Measurements from ENCODE around the gene RCL1. TPM values are rescaled to one million over a fixed set of nuclear protein-coding genes. Genes with fewer than 3 reads are reported as not detected.

RCL1 gene
- total RNA-seq, 1 experiment from 2014 or later, result 34.4 TPM

- Histone ChIP-seq H3K9me3 (ENCODE audit: control insufficient read depth, low read depth, low read length) (no peaks in the 10 kb centered on the region), H3K4me2 (ENCODE audit: insufficient read depth, insufficient read length, low read length) (no peak overlapping the region), H3K56ac (ENCODE audit: insufficient read length, low read depth, low read length) (no peak overlapping the region), H3K18ac (ENCODE audit: insufficient read length, low read depth, low read length) (no peak overlapping the region), H3K79me2 (ENCODE audit: insufficient read depth, low read length) (no peaks in the 10 kb centered on the region), H2BK20ac (ENCODE audit: low read depth, low read length, poor library complexity, severe bottlenecking) (no peak overlapping the region), H3K4me1 (ENCODE audit: insufficient read depth, low read length) (no peaks in the 10 kb centered on the region), H2BK12ac (ENCODE audit: insufficient read length, low read depth, low read length) (no peak overlapping the region), H2BK15ac (ENCODE audit: low read depth, low read length) (no peak overlapping the region), H3K23me2 (ENCODE audit: insufficient read length, low read depth, low read length, poor library complexity, severe bottlenecking) (no peaks in the 10 kb centered on the region), H4K20me1 (ENCODE audit: control insufficient read depth, insufficient read depth, insufficient read length) (no peaks in the 10 kb centered on the region), H4K5ac (ENCODE audit: insufficient read length, low read depth, low read length) (no peak overlapping the region), H4K91ac (ENCODE audit: insufficient read length, low read depth, low read length) (no peak overlapping the region), H2AFZ (ENCODE audit: low read length) (no peak overlapping the region), H3K9ac (ENCODE audit: extremely low read depth, insufficient read length, low read length) (no peak overlapping the region), H3K4ac (ENCODE audit: low read depth, low read length) (no peak overlapping the region), H2BK120ac (ENCODE audit: low read depth, low read length, poor library complexity, severe bottlenecking) (no peak overlapping the region), H3K79me1 (ENCODE audit: insufficient read depth, low read depth, low read length, poor library complexity, severe bottlenecking) (no peaks in the 10 kb centered on the region), H3T11ph (ENCODE audit: low read length) (no peak overlapping the region), H4K8ac (replicated peaks; ENCODE audit: insufficient read length, low read depth, low read length) (no peak overlapping the region), H3K27me3 (ENCODE audit: insufficient read depth, low read length) (no peaks in the 10 kb centered on the region), H2AK5ac (ENCODE audit: insufficient read length, low read length) (no peak overlapping the region), H2BK5ac (ENCODE audit: insufficient read length, low read length) (no peak overlapping the region), H3K14ac (ENCODE audit: insufficient read depth, low read length) (no peak overlapping the region), H3K27ac (ENCODE audit: insufficient read length, low read depth, low read length) (no peak overlapping the region), H3K23ac (ENCODE audit: insufficient read length, low read depth, low read length) (no peak overlapping the region)
- H3K27me3 Mint-ChIP-seq (ENCODE audit: low read depth), result no peaks in the 10 kb centered on the region; the same call in 1 of the 2 replicates
- H3K4me3 Mint-ChIP-seq, result no peak overlapping the region
- WGBS (ENCODE audit: extremely low coverage, insufficient read length, low lambda C conversion rate), result no CpG with 5 or more reads among the region's 5 CpGs
- no peak for DNase-seq
- H3K9me3 Mint-ChIP-seq, result peaks cover 4% of the 10 kb centered on the region in 2 experiments; a peak in 3 of 5 replicates
- 0 out of 4 replicates have a peak, but pooled peaks cover 0 to 2% of the 10 kb centered on the region in 2 experiments for H3K4me1 Mint-ChIP-seq
- H3K27ac Mint-ChIP-seq, result no peak overlapping the region
- no peaks in the 10 kb centered on the region for H3K36me3 Mint-ChIP-seq (ENCODE audit: insufficient read depth in 1 of 3, low read depth in 3 of 3)
- no peak for TF ChIP-seq CTCF (conservative IDR thresholded peaks at IDR 0.05)
These were observed 37.6 kb upstream of the RCL1 start for GRCh38 chr9:4755026-4755609.
